Fibroblast of skin of right quadriceps (primary cell): ENCODE results near the gene DBH.

ENCODE experiments used
- DNase-seq: peaks from one replicate; pipeline ENCODE4 v3.0.0-alpha.2; 2013

Gene DBH

GRCh38 chr9:133686642-133687575 is 50.7 kb downstream of the DBH start:
- no peak for DNase-seq

- DNase-seq, result no peak
Measured at GRCh38 chr9:133687856-133688761, 51.9 kb downstream of the DBH start.

- no peak for DNase-seq
Measured at GRCh38 chr9:133689151-133689763, 53.1 kb downstream of the DBH start.

- DNase-seq, result no peak
Measured at GRCh38 chr9:133690081-133690561, 54.0 kb downstream of the DBH start.

GRCh38 chr9:133691191-133691590 is 55.0 kb downstream of the DBH start:
- DNase-seq, result no peak

- DNase-seq, result peak; percentile 26
Measured at GRCh38 chr9:133691626-133692363, 55.6 kb downstream of the DBH start.

DNA sequence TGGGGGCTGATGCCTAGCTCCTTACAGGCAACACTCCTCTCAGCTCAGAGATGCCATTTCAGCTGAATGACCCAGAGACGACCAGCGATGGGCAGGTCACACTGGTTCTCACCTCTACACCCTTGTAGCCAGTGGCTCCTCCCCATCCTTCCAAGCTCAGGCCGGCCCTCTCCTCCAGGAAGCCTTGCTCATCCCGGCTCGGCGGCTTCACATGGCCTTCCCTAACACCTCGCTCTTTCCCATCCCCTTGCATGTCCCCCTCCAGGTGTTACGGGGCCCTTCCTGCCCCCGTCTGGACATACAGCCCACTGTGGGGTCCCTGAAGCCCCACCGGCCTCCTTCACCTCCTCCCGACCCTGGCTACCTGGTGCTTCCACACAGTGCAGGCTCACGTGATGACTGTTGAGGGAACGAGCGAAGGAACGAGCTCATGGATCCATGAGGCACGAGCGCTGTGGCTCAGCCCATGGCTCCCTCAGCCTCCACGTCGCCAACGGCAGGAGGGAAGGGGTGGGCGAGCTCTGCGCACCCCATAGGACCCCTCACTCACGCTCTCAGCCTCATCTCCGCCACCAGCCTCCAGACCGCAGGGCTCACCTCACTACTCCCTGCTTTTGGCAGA is 56.3 kb downstream of the DBH start:
- no peak for DNase-seq

DNA sequence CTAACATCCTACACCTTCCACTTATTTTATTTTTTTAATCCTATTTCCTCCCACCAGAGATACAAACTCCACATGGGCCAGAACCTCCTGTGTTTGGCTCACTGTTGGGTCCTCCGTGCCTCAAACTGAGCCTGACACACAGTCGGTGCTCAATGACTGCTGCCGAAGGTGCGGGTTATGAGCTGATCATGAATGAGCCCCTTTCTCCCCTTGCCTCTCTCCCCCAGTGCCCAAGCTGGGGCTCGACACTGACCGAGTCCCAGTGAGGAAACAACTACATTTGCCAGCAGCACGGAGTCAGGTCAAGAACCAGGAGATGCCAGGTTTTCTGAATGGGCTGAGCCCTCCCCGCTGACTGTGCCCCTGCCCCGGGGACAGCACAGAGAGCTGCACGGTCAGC is 57.0 kb downstream of the DBH start:
- no peak for DNase-seq

GRCh38 chr9:133693703-133694529 is 57.8 kb downstream of the DBH start:
- no peak for DNase-seq

DNA sequence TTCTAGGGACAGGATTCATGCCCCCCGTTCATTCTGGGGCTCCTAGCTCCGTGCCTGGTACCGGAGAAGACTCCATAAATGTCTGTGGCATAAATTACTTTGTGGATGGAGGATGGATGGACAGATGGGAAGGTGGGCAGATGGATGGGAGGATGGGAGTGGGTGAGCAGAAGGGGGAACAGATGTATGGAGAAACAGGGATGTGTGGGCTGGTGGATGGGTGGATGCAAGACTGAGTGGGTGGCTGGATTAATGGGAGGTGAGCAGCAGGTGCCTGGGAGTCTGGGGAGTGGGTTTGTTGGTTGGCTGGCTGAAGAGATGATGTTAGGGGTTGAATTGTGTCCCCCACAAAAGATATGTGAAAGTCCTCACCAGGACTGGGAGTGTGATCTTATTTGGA is 58.5 kb downstream of the DBH start:
- no peak for DNase-seq

DNA sequence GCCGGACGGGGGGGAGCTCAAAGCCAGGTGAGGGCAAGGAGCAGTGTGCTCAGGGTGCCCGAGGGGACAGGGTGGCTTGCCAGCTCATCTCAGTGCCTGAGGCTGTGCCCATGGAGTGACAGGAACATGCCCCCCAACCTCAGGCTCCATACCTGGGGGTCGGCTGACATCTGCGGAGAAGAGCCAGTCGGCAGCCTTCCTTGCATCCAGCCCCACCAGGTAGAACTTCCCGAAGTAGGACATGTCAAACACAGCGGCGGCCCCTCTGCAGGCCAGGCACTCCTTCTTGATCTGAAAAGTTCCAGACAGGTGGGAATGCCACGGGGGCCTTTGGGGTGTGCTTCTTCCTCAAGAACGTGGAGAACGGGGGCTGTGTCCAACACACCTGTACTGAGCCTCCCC is 59.9 kb downstream of the DBH start:
- DNase-seq, result no peak

GRCh38 chr9:133699546-133699945 is 63.4 kb downstream of the DBH start:
- no peak for DNase-seq

GRCh38 chr9:133700819-133701320 is 64.7 kb downstream of the DBH start:
- no peak for DNase-seq

DNA sequence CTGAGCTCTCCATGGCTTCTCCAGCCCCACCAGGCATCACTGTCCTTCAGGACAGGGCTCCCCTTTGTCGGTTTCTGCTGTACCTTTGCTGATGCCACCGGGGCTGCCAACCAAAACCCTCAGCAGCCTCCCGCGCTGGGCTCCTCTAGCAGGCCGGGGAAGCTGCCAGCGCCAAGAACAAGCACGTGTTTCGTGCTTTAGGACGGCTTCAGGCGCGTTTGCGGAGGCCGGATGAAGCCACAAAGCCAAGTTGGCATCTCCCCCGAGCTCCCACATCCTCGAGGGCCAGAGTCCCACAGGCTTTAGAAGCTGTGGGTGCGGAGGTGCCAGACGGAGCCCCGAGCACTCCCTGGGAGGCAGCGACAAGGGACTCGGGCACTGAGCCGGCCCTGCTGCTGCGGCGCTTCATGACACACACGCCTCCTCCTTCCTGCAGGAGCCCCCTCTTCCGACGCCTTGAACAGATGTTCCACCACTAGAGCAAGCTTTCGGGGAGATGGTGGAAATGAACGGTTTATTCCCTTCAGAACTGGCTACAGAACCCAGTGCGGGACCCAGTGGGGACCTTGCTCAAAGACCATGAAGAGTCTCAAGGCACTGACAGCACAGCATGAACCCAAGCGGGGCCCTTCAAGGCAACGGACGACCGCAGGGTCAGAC is 65.3 kb downstream of the DBH start:
- no peak for DNase-seq

DNA sequence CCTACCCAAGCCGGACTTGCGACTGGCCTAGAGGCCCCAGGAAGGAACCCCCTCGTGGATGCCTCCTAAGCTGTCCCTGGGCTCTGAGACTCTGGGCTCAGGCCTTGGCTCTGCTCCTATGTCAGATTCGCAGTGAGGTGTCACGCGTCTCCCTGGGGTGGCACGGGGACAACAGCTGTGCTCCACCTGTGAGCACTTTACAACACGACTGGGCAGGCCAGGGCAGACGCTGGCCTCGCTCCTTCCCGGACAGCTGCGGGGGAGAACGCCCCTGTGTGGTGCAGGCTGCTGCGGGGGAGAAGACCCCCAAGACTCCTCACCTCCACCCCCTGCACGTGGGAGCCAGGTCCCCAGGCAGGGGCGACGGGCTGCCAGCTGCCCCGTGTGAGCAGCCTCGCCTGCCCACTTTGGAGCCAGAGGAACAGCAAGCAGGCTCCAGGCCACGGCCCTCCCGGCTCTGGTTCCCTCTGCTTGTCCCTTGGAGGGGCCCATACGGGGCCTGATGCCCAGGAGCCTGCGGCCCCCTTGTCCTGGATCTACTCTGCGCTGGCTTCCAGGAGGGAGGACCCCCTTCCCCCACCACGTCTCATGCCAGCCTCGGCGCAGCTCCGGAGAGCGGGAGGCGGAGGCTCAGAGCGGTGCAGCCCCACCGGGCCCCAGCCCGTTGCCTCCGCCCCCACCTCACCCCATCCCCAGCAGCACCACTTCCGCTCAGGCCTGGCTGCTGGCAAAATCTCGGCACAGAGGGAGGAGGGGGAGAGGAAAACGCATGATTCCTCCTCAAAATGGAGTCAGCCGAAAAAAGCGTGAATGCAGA is 66.0 kb downstream of the DBH start:
- DNase-seq, result peak; percentile 77

- DNase-seq, result no peak
Measured at GRCh38 chr9:133702798-133703590, 66.8 kb downstream of the DBH start.

- no peak for DNase-seq
Measured at GRCh38 chr9:133703591-133704399, 67.6 kb downstream of the DBH start.
